GM21390 (cell line): ENCODE measurements around the gene NCMAP.
A peak's percentile ranks its signal among the peaks of the same experiment; 100 is the strongest.

Source experiments
- ATAC-seq: cut with Tn5 transposase; IDR thresholded peaks from one replicate; pipeline ENCODE4 v1.9.1; 2021; ENCODE audit not compliant: unreplicated experiment

NCMAP gene

GRCh38 chr1:24621121-24621520, 65.2 kb downstream of the NCMAP start:
- no peak for ATAC-seq

DNA sequence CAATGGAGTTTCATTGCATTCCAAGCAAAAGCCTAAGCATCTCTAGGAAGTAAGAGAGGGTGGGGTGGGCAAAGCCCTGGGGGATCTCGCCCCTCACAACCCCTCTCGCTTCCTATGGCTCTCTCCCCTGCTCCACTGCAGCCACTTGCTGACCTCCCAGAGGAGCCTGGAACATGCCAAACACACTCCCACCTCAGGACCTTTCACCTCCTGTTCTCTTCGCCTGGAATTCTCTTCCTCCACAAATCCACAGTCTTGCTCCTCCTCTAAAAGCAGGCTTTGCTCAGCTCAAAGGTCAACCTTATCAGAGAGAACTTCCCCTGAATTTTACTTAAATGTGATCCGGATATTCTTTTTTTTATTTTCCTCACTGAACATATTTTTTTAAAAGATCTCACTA, 66.3 kb downstream of the NCMAP start:
- no peak for ATAC-seq

DNA sequence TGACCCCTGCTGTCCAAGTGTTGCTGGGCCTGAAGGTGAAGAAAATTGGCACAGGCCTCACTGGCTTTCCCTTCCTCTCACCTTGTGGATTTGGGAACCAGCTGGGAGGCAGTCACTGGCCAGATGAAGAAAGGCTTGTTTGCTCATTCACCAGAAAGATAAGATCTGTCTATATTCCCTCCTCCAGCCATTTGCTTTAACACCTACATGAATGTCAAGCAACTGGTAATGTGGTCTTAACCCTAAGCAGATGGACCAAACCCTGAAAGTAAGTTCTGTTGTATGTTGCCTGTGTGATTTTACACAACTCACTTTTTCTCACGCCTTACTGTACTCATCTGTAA, 76.9 kb downstream of the NCMAP start:
- ATAC-seq: no peak

- no peak for ATAC-seq
Observed at GRCh38 chr1:24635195-24635843, 79.4 kb downstream of the NCMAP start.

DNA sequence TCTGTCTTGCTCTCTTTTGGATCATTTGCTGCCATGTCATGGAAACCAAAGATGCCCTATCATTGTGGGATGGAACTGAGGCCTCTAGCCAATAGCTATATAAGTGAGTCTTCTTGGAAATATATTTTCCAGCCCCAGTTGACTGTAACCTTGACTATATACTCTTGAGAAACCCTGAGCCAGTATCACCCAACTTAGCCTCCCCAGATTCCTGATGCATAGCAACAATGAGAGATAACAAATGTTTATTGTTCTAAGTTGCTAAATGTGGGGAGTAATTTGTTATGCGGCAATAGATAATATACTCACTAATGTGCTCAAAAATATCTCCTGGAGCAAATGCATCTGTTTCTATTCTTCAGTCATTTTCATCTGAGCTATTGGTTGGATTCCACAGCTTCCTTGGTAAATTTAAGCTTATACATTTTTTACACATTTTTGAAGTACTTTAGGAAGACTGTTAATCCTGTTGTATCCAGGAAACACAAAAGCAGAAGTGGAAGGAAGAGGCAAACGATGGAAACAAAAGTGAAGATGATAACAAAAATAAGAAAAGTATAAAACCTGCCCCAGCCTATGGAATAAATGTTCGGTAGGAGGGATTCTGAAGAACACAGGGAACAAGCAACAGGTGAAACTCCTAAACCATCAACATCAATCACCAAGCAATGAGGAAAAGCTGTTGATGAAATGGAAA, 80.9 kb downstream of the NCMAP start:
- no peak for ATAC-seq

GRCh38 chr1:24639094-24639493, 83.2 kb downstream of the NCMAP start:
- ATAC-seq: no peak

GRCh38 chr1:24639881-24640280, 84.0 kb downstream of the NCMAP start:
- ATAC-seq: no peak

GRCh38 chr1:24640288-24640687, 84.4 kb downstream of the NCMAP start:
- ATAC-seq: no peak

DNA sequence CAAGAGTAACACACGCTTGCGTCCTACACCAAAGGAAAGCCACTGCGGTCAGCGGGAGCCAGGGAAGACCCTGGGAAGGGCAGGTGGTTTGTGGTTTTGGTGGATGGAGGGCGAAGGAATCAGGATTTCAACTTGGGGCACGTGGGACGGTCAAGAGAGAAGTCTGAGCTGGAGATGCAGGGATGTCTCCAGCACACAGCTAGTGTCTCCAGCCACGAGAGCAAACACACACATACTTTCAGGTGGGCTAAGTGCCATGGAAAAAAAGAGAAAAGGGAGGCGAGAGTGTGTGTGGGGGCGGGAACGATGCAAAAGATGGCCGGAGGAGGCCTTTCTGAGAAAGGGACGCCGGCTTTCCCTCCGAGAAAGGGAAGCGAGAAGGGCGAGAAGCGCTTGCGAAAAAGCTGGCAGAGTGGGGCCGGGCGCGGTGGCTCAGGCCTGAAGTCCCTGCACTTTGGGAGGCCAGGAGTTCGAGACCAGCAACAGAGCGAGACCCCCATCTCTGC, 85.8 kb downstream of the NCMAP start:
- no peak for ATAC-seq

GRCh38 chr1:24642481-24643362, 86.8 kb downstream of the NCMAP start, which contains the start of gene SRRM1:
SRRM1 (plus strand) TSS chr1:24643302; CDS start chr1:24643327, 25 bp downstream.
- ATAC-seq: peak; percentile 82

- no peak for ATAC-seq
Observed at GRCh38 chr1:24643363-24644099, 87.6 kb downstream of the NCMAP start.

- ATAC-seq: no peak
Observed at GRCh38 chr1:24644100-24644384, 88.2 kb downstream of the NCMAP start.

DNA sequence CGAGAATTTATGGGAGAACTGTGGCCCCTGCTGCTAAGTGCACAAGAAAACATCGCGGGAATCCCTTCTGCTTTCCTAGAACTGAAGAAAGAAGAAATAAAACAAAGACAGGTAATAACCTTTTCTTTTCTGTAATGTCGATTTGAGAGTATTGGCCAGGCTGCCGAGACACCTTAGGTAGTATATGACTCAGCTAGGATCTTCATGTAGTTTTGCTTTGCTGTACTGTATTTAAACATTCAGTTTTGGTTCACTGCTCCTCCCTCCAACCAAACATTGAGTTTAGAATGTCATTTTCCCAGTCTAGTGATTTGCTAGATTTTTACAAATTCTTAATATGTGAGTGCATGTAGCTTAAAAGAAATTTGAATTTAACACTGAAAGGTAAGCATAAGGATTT, 93.0 kb downstream of the NCMAP start:
- no peak for ATAC-seq

- no peak for ATAC-seq
Observed at GRCh38 chr1:24652382-24652781, 96.5 kb downstream of the NCMAP start.

DNA sequence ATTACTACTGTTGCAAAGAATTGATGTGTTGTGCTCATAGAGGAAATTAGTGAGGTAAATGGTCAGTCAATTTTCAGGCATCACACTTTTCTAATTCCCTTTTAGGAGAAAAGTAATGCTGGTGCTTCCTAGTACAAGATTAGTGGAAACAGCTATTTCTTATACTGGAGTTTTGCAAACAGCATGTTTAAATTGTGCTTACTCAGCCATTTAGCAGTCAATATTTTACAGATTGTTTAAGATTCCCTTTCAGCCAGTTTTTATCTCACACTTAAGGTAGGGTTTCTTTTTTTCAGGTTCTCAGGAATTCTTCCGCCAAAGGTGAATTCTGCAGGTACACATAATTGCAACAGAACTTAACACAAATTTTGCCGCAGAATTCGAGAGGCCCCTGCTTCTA, 98.1 kb downstream of the NCMAP start:
- no peak for ATAC-seq

GRCh38 chr1:24656046-24656445, 100.2 kb downstream of the NCMAP start:
- no peak for ATAC-seq

- ATAC-seq: no peak
Observed at GRCh38 chr1:24657781-24658180, 101.9 kb downstream of the NCMAP start.
